Measurements from ENCODE around the gene COTL1. TPM values are rescaled to one million over a fixed set of nuclear protein-coding genes. Genes with fewer than 3 reads are reported as not detected.

Gene COTL1
- total and polyA plus RNA-seq, 9 of the 15 experiments (the other 6 are each of a cell fraction or from before 2014, with no cell fraction given) = 27.7 to 185 (median 72.5) TPM

- peaks cover 3% of the 10 kb centered on the region; the same call in 1 of the 2 replicates for H4K20me1 ChIP-seq (replicated peaks; ENCODE audit: control insufficient read depth, insufficient read depth, low read length)
- no peaks in the 10 kb centered on the region for H3K27me3 ChIP-seq (ENCODE audit: control insufficient read depth in 2 of 2, insufficient read depth in 2 of 2, low read length in 2 of 2)
- DNase-seq (ENCODE audit: extremely low read depth in 1 of 4, low spot score in 3 of 4) (no peak), FAIRE-seq (no peak), ATAC-seq (no peak)
- in situ Hi-C loops (cut with MboI) = no loop called here
- no peak overlapping the region for H3K4me3 ChIP-seq
- intact Hi-C loops (cut with micrococcal nuclease) = no loop called here
- BruUV-seq (replicated peaks) = no TSS peak
- no peak overlapping the region for H2AFZ ChIP-seq (ENCODE audit: low read depth, low read length)
- peaks cover 66% of the 10 kb centered on the region for H3K79me2 ChIP-seq (ENCODE audit: control insufficient read depth, insufficient read depth, low read length)
- no peak overlapping the region for H3K4me2 ChIP-seq (ENCODE audit: insufficient read depth, low read length)
- H3K9me1 ChIP-seq (ENCODE audit: control insufficient read depth, insufficient read depth, low read length) = no peaks in the 10 kb centered on the region
- ChIA-PET POLR2A (interaction anchor here (0.6 to 1.3 kb wide), 9 partner anchors 16 to 479 kb away, joined by 3 to 5 read pairs (median 3); no protein-coding TSS in a partner anchor), CTCF (ENCODE audit: low intra/inter-chr PET ratio) (no interaction called here)
- peaks cover 56 to 61% of the 10 kb centered on the region in 2 experiments for H3K4me1 ChIP-seq (replicated peaks in 1 of 2; ENCODE audit: control insufficient read depth in 2 of 2, insufficient read depth in 2 of 2, low read length in 2 of 2)
- no peaks in the 10 kb centered on the region for H3K9me3 ChIP-seq (replicated peaks; ENCODE audit: control insufficient read depth, insufficient read depth, low read depth, low read length)
- H3K27ac ChIP-seq (ENCODE audit: extremely low read depth, low read depth, low read length) = no peak overlapping the region
- H3K9ac ChIP-seq (ENCODE audit: insufficient read depth in 1 of 2, low read depth in 2 of 2, low read length in 2 of 2) = peak overlapping the region in 1 of 2 experiments; percentile 46; a peak in 1 of 4 replicates
- TF ChIP-seq FOXK2 (conservative IDR thresholded peaks at IDR 0.05 in 1 of 2, IDR thresholded peaks at IDR 0.05 in 1 of 2; ENCODE audit: low read depth in 2 of 2) = no peak
- no peak for TF ChIP-seq MAFG (tag; conservative IDR thresholded peaks at IDR 0.05)
- no peak for TF ChIP-seq ZNF274 (IDR thresholded peaks at IDR 0.05; ENCODE audit: borderline replicate concordance, low read depth, low read length)
- no peak for TF ChIP-seq ZBTB49 (CRISPR knock-in tag; IDR thresholded peaks at IDR 0.05; ENCODE audit: borderline replicate concordance)
- TF ChIP-seq ZBTB12 (CRISPR knock-in tag; IDR thresholded peaks at IDR 0.05) = no peak
- WGBS (ENCODE audit: insufficient coverage, low coverage, missing lambda C conversion rate) = 71% methylated on average over 6 of the region's 6 CpGs
- H3K36me3 ChIP-seq (ENCODE audit: control insufficient read depth, insufficient read depth, low read length) = peaks cover 9% of the 10 kb centered on the region; the same call in 1 of the 3 replicates
Measured at GRCh38 chr16:84597528-84597896, 20.4 kb downstream of the COTL1 start.

Data from K562 (cell line).